GM19372 (cell line): ENCODE results near the gene TBCEL.

Experiments
- ATAC-seq: cut with Tn5 transposase; IDR thresholded peaks from one replicate; pipeline ENCODE4 v1.9.1; 2021; ENCODE audit warnings: mild to moderate bottlenecking, low read depth, moderate library complexity; ENCODE audit not compliant: unreplicated experiment

Gene TBCEL

DNA sequence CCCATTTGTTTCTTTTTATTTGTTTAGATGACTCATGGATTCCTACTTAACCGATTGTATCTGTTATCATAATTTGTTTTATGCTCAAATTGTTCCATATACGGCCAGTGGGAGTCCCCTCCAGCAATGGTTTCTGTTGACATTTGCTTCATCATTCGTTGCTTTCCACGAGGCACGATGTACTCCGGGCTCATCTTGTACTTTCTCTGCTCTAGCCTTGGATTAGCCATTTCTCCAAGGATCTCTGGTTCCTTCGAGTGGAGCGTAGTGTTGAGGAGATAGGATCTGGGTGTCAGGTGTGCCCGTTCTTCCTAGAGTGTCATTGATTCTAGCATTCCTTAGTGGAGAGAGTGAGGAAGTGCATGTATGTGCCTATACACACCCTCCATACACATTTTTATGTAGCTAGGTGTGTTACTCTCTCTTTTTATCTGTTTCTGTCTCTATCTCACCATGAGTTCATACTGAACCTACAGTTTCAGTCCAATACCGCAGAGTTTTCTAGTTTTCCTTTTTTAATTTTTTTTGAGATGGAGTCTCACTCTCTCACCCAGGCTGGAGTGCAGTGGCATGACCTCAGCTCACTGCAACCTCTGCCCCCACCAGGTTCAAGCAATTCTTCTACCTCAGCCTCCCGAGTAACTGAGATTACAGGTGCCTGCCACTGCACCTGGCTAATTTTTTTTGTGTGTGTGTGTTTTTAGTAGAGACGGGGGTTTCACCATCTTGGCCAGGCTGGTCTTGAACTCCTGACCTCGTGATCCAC is 108.5 kb downstream of the TBCEL start:
- ATAC-seq, result no peak

DNA sequence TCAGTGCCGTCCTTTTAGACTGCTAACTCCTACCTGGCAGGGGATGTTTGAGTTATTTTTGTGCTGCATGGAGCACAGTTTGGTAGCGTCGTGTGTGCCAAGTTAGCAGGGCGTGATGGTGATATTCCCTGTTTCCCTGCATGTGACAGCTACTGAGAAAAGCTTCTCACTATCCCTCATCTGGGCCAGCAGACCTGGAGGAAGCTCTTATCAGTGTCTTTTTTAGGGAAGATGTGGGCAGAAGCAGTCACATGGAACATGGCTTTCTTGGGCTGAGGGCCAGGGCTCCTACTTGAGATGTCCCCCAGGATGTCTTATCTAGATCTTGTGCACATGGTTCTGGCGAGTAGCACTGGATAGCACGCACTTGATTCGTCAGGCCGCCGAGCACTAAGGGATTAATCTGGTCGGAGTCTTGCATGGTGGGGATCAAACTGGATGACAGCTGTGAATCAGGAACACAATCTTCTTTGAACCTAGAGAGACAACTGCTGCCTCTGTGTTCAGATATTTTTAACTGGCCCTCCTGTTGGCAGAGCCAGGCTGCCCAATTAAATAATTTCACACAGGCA is 110.9 kb downstream of the TBCEL start:
- ATAC-seq, result no peak

DNA sequence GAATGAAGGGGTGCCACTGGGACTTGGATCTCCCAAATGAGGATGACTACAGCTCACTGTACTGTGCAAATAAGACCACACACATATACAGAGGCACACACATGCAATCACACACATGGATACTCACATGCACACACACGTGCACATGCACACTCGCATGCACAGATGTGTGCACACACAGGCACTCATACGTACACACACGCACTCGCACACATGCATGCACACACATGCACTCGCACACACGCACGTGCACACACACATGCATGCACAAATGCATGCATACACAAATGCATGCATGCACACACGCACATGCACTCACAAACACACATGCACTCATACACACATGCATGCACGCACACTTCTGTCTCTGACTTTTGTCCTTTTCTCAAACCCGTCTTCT is 113.1 kb downstream of the TBCEL start:
- no peak for ATAC-seq

DNA sequence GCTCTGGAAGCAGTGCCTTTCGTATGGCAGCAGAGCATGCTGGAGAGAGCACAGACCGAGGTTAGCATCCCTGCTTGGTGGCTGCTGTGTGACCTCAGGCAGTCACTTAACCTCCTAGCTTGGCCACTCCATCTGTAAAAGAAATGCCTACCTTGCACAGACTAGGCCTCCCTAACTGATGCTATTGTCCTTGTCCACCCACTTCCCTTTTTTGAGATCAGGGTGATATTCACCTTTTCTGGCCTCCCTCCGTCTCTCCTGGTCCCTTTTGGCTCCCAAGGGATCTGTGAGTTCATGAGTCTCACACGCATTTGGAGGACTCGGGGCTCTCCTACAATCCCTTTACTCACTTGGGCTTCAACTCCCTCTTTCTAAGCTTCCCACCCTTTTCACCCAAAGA is 114.4 kb downstream of the TBCEL start:
- ATAC-seq, result no peak

DNA sequence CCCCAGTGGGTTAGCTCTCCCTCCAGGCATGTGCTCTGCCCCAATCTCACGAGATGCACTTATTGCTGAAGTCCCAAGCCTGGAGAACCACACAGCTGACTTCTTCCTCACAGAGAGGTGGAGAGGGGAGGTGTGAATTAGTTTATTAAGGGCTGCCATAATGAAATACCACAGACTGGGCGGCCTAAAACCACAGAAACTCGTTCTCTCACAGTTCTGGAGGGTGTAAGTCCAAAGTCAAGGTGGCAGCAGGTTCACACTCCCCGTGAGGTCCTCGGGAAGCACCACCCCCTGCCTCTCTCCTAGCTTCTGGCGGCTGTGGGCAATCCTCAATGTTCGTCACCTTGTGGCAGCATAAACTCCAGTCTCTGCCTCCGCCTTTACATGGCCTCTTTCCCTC is 116.5 kb downstream of the TBCEL start:
- ATAC-seq, result no peak
